Esophagus muscularis mucosa (tissue), 4 donors: ENCODE measurements around the gene COLEC12. TPM values are rescaled to one million over a fixed set of nuclear protein-coding genes. Genes with fewer than 3 reads are reported as not detected.

ENCODE experiments used
- DNase-seq: peaks from one replicate; pipeline ENCODE4 v3.0.0-alpha.2; 2017; ENCODE audit errors: extremely low spot score
- H3K27ac ChIP-seq, 4 donors: fragments of 200-600 bp; sonication (generic); replicated peaks in 1 of 4; 1 replicate in 3 of 4; 2 replicates in 1 of 4; pipeline ENCODE4 v1.5.1; 2016 to 2019; ENCODE audit warnings: mild to moderate bottlenecking in 1 of 4
- H3K27me3 ChIP-seq, 4 donors: fragments of 200-600 bp; sonication (generic); one replicate each; pipeline versions ENCODE4 v1.5.1 to v1.6.0; 2016 to 2019
- H3K36me3 ChIP-seq, 4 donors: fragments of 200-600 bp; sonication (generic); one replicate each; pipeline ENCODE4 v1.5.1; 2016 to 2019
- H3K4me1 ChIP-seq, 4 donors: fragments of 200-600 bp; sonication (generic); one replicate each; pipeline ENCODE4 v1.5.1; 2016 to 2019
- H3K4me3 ChIP-seq, 4 donors: fragments of 200-600 bp; sonication (generic); 1 replicate in 2 of 4; 2 replicates in 2 of 4; pipeline ENCODE4 v1.5.1; 2016 to 2019; ENCODE audit warnings: mild to moderate bottlenecking in 4 of 4, moderate library complexity in 1 of 4
- H3K9me3 ChIP-seq, 4 donors: fragments of 200-600 bp; sonication (generic); 1 replicate in 3 of 4; 2 replicates in 1 of 4; pipeline ENCODE4 v1.5.1; 2016 to 2019
- EP300 ChIP-seq: sonication (generic); formaldehyde crosslinking; IDR thresholded peaks from one replicate; pipeline ENCODE4 v1.6.1; 2017; ENCODE audit warnings: antibody characterized with exemption
- POLR2A ChIP-seq: fragments of 450-650 bp; IDR thresholded peaks from one replicate; pipeline ENCODE4 v1.6.1; 2017; ENCODE audit warnings: antibody characterized with exemption, moderate library complexity, mild to moderate bottlenecking, low read depth
- POLR2AphosphoS5 ChIP-seq, 2 donors: sonication (generic); formaldehyde crosslinking; IDR thresholded peaks; one replicate each; pipeline ENCODE4 v1.6.1; 2017; ENCODE audit warnings: antibody characterized with exemption in 2 of 2
- WGBS: methylation state at CpG from one replicate; pipeline ENCODE4 v1.1.5; 2018; 5-methylcytosine and 5-hydroxymethylcytosine counted together
- intact Hi-C: fragments of 100-400 bp; cut with DNase I; formaldehyde crosslinking; loops from one replicate; pipeline ENCODE4 v1.15.1; 2023
- total RNA-seq, 4 donors: library from RNA; depleted of rRNA; stranded (reverse); fragments of >200 nt; gene quantifications; one replicate each; pipeline versions ENCODE4 v1.1.0 to v1.2.1, GENCODE V29; 2016
- TF ChIP-seq, protein P1 (sequence below), 3 experiments: fragments of 200-600 bp in 2 of 3; fragments of 450-650 bp in 1 of 3; sonication (generic) in 2 of 3; IDR thresholded peaks; one replicate each; pipeline ENCODE4 v1.5.1; 2017 to 2019; ENCODE audit warnings: antibody characterized with exemption in 3 of 3, mild to moderate bottlenecking in 2 of 3, moderate library complexity in 1 of 3

The COLEC12 gene
- total RNA-seq, 4 donors from 2014 or later: 17.9 to 36.4 (median 23.5) TPM

DNA sequence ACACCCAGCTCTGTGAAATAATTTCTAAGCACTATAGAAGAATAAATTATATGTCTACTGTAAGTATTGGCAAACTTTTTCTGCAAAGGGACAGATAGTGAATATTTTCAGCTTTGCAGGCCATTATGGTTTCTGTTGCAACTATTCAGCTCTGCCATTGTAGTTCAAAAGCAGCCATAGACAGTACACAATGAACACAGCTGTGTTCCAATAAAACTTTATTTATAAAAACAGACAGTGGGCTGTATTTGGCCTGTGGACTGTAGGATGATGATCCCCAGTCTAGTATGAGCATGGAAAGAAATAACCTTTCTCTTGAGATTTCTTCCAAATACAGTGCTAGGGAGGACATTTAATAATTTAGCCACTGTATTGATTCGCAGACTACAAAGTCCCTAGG is 197.5 kb downstream of the COLEC12 start:
- no peaks in the 10 kb centered on the region for H3K4me1 ChIP-seq
- DNase-seq: no peak
- H3K27me3 ChIP-seq: no peaks in the 10 kb centered on the region
- TF ChIP-seq EP300 (no peak), POLR2AphosphoS5 (IDR thresholded peaks at IDR 0.05) (no peak), POLR2A (no peak)
- TF ChIP-seq, protein P1, sequence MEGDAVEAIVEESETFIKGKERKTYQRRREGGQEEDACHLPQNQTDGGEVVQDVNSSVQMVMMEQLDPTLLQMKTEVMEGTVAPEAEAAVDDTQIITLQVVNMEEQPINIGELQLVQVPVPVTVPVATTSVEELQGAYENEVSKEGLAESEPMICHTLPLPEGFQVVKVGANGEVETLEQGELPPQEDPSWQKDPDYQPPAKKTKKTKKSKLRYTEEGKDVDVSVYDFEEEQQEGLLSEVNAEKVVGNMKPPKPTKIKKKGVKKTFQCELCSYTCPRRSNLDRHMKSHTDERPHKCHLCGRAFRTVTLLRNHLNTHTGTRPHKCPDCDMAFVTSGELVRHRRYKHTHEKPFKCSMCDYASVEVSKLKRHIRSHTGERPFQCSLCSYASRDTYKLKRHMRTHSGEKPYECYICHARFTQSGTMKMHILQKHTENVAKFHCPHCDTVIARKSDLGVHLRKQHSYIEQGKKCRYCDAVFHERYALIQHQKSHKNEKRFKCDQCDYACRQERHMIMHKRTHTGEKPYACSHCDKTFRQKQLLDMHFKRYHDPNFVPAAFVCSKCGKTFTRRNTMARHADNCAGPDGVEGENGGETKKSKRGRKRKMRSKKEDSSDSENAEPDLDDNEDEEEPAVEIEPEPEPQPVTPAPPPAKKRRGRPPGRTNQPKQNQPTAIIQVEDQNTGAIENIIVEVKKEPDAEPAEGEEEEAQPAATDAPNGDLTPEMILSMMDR (IDR thresholded peaks at IDR 0.05): no peak
- H3K9me3 ChIP-seq: no peaks in the 10 kb centered on the region
- H3K36me3 ChIP-seq: no peaks in the 10 kb centered on the region
- H3K4me3 ChIP-seq: no peak overlapping the region
- intact Hi-C loops: no loop called here
- WGBS: 93% methylated on average over 1 of the region's 1 CpG
- H3K27ac ChIP-seq: no peak overlapping the region

DNA sequence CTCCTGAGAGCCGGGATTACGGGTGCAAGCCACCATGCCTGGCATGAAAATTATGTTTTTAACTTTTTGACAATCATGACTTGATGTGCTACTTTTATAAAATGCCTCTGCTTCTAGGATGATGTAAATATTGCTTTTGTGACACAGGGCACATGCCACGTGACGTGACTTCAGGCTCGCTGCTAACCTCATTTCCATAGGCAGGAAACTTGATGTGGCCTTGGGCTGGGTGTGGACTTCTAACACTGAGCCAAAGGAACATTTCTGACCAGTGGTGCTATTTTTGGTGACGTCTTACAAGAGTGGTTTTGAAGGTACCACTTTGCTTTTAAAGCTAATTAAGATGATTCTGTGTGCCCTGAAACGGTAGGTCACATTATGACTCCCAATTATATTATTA is 198.4 kb downstream of the COLEC12 start:
- no peaks in the 10 kb centered on the region for H3K4me1 ChIP-seq
- H3K36me3 ChIP-seq: no peaks in the 10 kb centered on the region
- no peak overlapping the region for H3K27ac ChIP-seq
- no peaks in the 10 kb centered on the region for H3K27me3 ChIP-seq
- DNase-seq: no peak
- no peak overlapping the region for H3K4me3 ChIP-seq
- 85% methylated on average over 7 of the region's 7 CpGs for WGBS
- TF ChIP-seq POLR2A (no peak), POLR2AphosphoS5 (IDR thresholded peaks at IDR 0.05) (no peak), EP300 (no peak)
- TF ChIP-seq, protein P1 (IDR thresholded peaks at IDR 0.05): no peak
- intact Hi-C loops: no loop called here
- no peaks in the 10 kb centered on the region for H3K9me3 ChIP-seq

DNA sequence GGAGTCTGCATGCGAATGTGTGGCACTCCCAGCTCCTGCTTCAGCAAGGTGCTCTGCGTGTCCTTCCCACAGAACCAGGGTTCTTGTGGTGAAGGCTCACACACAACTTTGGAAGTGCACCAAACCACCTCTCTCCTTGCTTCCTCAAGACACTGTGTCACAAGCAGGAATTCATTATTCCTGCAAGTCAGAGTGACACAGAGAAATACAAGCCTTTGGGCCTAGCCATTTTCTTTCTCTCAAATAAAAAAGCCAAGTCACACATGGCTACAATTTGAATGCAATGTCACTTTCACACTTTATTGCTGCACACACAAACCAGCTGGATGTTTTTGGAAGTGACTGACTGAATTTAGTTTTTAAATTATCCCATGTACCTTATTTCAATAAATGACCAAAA is 202.6 kb downstream of the COLEC12 start:
- WGBS: 100% methylated on average over 2 of the region's 2 CpGs
- DNase-seq: no peak
- no peaks in the 10 kb centered on the region for H3K4me1 ChIP-seq
- no peaks in the 10 kb centered on the region for H3K36me3 ChIP-seq
- no peaks in the 10 kb centered on the region for H3K27me3 ChIP-seq
- TF ChIP-seq, protein P1 (IDR thresholded peaks at IDR 0.05): no peak
- no peak for TF ChIP-seq POLR2AphosphoS5 (IDR thresholded peaks at IDR 0.05)
- TF ChIP-seq EP300: no peak
- TF ChIP-seq POLR2A: no peak
- H3K27ac ChIP-seq: no peak overlapping the region
- H3K9me3 ChIP-seq: no peaks in the 10 kb centered on the region
- no peak overlapping the region for H3K4me3 ChIP-seq
- intact Hi-C loops: no loop called here

DNA sequence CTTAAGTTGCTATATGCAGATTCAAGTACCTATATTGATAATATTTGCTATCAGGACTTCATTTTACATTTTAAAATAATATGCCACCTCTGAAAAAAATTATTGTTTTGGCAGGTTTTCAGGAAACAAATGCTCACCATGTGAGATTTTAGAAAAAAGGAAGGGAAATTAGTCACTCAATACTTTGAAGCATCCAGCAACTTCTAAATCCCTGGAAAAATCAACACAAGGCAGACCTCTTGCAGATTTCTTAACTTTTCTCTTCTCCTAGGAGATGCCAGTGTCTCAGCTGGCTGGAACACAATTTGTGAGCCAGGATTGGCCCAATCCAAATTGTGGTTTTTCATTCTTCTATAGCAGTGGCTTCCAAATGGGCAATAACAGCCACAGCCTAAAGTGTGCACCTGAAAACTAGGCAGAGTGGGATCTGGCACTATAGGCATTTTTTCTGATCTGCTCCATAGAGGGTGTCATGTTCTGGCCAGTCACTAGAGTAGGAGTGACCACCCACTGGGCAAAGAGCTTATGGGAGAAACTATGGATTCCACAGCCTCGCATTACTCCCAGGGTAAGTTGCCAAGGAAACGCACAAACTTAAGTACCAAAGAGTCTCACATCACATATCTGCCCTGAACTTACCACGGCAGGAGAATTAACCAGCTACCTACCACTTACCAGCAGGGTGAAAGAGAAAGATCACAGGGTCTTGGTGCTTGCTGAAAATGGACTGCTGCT is 204.6 kb downstream of the COLEC12 start:
- TF ChIP-seq, protein P1 (IDR thresholded peaks at IDR 0.05): no peak
- TF ChIP-seq EP300 (no peak), POLR2AphosphoS5 (IDR thresholded peaks at IDR 0.05) (no peak)
- 72% methylated on average over 3 of the region's 3 CpGs for WGBS
- H3K36me3 ChIP-seq: no peaks in the 10 kb centered on the region
- no peaks in the 10 kb centered on the region for H3K27me3 ChIP-seq
- no peak overlapping the region for H3K27ac ChIP-seq
- intact Hi-C loops: no loop called here
- H3K9me3 ChIP-seq: no peaks in the 10 kb centered on the region
- H3K4me3 ChIP-seq: no peak overlapping the region
- DNase-seq: no peak
- H3K4me1 ChIP-seq: no peaks in the 10 kb centered on the region

DNA sequence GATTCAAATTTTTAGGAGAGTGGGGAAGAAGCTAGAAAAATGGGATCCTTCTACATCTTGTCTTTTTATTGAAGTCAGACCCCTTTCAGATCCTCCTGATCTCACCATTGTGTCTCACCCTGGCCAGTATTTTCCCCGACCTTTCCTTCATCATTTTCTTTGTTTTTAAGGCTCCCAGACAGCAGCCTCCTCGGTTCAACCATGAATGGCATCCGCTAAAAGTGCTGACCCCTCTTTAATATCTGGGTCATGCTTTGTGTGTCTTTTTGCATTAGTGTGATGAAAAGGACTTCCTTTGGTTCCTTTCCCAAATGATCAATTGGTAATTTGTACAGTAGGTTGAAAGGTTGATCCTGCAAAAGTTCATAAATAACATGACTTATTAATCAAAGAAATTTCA is 205.9 kb downstream of the COLEC12 start:
- no peak for DNase-seq
- TF ChIP-seq EP300 (no peak), POLR2A (no peak), POLR2AphosphoS5 (IDR thresholded peaks at IDR 0.05) (no peak)
- TF ChIP-seq, protein P1 (IDR thresholded peaks at IDR 0.05): no peak
- intact Hi-C loops: no loop called here
- H3K4me3 ChIP-seq: no peak overlapping the region
- H3K9me3 ChIP-seq: no peaks in the 10 kb centered on the region
- WGBS: 79% methylated on average over 3 of the region's 3 CpGs
- H3K27me3 ChIP-seq: no peaks in the 10 kb centered on the region
- H3K36me3 ChIP-seq: no peaks in the 10 kb centered on the region
- H3K4me1 ChIP-seq: no peaks in the 10 kb centered on the region
- no peak overlapping the region for H3K27ac ChIP-seq
